ENCODE results near the gene MIPOL1.
"Not testable (repeated sequence)": the region's sequence is repeated elsewhere in the genome, so short reads cannot be mapped to it uniquely, and the experiment has no call there.

MIPOL1 gene

DNA sequence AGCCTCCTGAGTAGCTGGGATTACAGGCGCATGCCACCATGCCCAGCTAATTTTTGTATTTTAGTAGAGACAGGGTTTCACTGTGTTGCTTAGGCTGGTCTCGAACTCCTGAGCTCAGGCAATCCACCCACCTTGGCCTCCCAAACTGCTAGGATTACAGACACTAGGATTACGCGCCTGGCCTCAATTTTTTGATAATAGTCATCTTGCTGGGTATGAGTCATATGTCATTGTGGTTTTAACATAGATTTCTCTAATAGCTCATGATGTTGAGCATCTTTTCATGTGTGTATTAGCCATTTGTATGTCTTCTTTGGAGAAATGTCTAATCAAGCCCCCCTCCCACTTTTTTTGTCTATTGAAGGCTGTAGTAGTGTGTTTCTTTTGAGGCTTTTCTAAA, 38.3 kb downstream of the MIPOL1 start:
- not testable (repeated sequence) for DNase-seq

DNA sequence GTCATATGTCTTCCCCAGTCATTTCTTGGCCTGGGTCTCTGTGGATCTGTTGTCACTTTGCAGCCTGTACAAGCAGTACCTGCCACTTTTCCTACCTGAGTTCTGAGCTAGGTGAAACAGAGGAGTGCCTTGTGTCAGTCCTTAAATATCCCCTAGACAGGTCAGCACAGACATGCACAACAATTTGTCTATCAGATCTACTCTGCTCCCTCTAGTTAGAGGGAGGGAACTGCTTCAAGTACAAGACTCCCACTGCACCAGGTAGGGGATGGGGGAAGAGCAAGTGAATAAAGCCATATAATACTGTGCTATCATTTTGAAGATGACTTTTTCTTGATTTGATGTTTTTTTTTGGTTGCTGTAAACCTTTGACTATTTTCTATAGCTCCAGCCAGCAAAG, 39.4 kb downstream of the MIPOL1 start:
- no peak for DNase-seq

DNA sequence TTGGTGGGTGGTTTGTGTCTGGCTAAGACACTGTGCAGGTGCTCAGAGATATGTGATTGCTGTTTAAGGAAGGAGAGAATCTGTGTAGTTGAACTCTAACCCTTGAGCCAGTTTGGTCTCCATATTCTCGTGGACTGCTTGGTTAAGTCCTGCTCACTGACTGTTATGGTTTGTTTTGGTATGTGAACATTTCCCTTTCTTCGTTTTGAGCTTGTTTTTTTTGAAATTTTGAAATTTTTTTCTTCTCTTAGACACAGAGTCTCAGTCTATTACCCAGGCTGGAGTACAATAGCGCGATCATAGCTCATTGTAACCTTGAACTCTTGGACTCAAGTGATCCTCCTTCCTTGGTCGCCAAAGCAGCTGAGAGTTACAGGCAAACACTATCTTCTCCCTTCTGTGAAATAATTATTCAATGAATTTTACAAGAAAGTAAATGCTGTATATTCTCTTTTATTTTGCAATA, 40.0 kb downstream of the MIPOL1 start:
- DNase-seq: no peak

DNA sequence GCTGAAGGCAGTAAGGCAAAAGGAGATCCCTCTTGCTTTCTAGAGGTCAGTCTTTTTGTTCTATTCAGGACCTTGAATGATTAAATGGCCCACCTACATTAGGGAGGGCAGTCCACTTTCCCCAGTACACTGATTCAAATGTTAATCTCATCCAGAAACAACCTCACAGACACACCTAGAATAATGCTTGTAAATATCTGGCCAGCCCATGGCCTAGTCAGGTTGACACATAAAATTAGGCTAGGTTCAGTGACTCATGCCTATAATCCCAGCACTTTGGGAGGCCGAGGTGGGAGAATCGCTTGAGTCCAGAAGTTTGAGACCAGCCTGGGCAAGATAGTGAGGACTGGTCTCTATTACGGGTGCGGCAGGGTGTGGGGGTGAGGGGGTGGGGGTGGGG, 43.5 kb downstream of the MIPOL1 start:
- DNase-seq: no peak

DNA sequence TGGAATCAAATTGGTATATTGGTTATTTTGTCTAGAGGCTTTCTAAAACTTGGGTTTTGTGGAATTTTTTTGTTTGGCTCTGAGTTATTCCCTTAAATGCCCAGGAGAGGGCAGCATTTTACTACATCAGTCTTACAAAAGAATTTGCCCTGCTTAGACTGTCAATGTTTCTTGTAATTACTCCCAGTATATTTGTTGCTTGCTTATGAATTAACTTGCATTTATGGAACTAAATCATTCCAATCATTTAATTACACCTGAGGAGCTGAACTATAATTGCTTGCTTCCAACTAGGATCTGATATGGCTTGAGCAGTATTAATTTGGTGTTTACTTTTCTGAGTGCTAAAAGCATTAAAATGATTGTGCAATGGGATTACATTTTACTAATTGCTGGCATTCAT, 48.7 kb downstream of the MIPOL1 start:
- DNase-seq: no peak

DNA sequence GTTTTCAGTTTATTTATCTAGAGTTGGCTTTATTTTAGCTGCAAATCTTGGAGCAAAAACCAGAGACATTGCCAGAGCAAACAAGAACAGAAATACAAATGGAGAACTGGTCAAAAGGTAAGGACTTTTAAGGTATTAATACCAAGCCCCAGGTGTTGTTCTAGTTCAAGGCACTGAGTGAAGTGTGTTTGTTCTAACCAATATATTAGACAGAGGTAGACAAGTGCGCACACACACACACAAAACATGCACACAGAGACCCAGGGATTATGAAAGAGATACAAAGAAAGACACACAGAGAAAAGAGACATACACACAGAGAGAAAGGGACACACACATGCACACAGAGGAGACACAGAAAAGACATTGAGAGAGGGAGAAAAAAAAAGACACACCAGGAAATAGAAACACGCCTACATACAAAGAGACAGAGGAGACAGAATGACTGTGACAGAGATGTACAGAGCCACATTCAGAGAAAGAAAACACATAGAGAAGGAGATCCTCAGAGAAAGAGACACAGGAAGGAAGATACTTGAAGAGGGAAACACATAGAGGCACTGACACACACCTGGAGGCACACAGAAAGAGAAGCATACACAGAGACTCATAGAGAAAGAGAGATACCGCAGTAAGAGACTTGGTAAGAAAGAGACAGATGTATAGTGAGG, 50.2 kb downstream of the MIPOL1 start:
- DNase-seq: no peak

DNA sequence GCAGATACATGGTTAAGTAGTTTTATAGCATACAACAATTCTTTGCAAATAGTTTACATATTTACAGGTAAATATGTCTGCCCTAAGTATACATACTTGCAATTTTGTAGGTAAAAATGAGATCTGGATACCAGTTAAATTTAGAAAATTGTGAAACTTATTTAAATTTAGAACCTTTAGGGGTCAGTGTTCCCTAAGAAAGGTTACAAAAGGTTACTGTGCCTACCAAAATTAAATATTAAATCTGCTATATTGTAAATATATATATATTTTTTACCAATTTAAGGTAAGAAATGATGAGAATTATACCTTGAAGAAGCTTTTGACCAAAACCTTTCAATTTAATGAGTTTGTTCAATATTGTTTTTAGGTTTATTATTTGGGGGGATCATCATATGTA, 54.0 kb downstream of the MIPOL1 start:
- no peak for DNase-seq

DNA sequence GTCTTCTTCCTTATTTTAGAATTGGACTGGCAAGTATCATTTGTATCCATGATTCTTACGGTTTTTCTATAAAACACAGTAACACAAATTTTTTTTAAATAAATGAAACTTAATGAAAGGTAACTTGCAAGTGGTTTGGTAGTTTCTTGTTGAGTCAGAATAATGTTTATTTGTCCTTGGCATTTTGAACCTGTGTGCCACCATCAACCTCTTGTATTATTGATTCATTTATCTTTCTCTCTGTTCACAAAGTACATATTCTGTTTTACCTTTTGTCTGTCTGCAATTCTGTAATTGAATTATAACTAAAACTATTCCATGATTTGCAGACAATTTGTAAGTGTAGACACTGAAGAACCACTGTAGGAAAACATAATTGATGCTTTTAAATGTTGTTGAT, 54.7 kb downstream of the MIPOL1 start:
- DNase-seq: no peak

DNA sequence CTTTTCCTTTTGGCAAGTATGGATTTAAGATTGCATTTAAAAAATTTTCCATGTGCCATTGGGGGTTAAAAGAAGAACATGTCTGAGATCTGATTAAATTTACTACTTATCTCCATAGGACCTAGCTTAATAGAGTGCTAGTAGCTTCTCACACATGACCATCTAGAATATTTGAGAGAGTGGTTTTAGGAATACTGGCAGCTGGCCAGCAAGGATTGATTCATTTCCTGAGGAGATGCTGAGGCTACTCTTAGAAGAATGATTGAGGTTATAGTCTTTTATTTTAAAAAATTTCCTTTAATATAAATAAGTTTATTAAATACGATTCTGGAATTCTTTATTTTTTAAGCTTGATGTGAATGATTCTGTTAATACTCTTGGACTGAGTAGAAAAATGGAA, 56.2 kb downstream of the MIPOL1 start:
- DNase-seq: no peak

DNA sequence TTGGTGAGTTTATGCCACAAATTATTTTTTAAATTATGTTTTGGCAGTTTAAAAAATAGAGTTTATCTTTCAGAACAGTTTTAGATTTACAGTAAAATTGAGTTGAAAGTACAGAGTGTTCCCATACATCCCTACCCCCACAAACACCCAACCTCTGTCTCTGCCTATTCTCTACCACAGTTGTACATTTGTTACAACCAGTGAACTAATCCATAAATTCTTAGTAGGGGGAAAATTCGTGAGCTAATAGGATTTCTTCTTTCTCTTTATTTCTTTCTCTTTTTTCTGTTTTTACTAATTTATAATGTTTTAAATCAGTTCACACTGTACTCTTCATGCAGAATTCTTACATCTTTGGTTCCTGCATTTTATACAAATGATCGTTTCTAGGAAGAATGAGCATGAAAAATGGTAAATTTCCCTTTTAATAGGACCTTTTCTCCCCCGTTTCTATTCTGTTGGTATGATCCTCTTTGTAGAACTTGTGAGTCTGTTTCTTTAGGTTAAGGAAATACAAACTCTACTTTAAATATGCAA, 56.7 kb downstream of the MIPOL1 start:
- no peak for DNase-seq

DNA sequence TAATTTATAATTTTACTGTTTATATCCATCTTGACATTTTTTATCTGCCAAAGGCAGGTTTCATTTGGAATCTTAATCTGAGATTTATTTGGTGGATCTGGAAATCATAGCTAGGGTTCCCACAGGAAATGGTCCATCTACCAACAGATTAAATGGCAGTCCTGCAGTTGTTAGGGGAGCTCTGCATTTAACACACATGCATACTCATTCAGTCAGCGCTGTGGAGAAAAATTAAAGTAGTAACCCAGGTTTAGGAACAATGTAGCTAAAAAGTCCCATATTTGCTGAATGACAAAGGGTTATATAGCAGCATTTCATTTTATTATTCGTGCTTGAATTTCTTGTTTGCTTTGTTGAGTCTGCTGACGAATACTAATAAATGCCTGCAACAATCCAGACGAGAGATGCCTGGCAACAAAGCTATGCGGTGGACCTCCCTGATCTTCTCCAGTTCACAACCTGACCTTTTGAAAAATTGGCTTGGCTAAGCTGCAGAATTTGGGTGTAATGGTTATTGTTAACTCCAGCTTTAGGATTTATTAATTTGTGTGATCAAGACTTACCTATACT, 59.8 kb downstream of the MIPOL1 start:
- DNase-seq: no peak

DNA sequence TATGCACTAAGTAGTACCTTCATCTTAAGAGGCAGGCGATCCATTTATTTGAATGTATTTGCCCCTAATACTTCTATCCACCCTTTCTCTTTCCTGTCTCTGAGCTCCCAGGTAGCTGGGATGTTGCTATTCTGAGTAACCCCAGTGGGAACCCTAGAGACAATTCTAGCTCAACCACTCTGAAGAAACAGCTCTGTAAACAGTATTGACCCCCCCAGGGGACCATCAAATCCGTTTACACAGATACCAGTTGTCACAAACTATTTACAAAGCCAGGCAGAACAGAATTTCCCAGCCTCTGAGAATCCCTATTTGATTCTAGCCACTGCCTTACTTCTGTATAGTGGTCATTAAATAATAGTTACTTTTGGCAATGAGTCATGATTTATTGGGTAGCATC, 64.9 kb downstream of the MIPOL1 start:
- DNase-seq: no peak

DNA sequence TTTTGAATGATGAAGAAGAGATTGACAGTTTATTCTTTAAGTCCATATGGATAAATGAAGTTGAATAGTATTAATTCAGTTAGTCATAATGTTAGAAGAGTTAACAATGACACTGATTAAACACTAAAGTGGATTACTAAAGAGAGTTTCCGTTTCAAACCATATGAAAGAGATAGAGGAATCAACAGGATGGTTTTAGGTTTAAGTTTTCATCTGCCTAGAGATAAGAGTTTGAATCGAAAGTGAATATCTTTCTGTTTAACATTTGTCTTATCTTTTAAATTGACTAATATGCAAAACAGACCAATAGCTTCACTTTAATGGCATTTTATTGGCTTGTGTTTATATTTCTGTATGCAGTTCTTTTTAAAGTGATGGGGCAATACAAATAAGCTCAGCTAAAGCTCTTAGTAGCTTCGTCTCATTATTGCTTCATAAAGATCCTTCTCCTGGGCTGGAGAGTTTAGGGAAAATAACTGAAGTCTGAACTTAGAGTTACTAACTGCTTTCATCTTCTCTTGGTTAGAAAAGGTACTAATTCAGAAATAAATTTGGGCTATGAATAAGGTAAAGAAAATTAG, 66.0 kb downstream of the MIPOL1 start:
- no peak for DNase-seq

DNA sequence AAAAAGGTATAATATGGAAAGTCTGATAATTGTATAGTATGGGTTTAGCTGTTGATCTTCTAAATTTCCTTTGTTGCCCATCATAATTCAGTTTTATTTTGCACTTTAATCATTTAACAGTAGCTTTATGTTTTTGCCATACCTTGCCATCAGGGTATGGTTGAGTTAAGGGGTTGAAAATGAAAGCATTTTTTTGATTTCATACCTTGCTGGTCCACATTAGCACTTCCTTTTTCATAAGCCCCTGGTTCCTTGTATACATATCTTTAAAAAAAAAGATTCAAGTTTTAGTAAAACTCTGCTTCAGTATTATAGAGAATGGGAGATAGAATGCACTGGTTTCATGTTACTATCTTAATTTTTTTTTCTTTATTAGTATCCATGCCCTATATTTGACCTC, 71.1 kb downstream of the MIPOL1 start:
- no peak for DNase-seq

DNA sequence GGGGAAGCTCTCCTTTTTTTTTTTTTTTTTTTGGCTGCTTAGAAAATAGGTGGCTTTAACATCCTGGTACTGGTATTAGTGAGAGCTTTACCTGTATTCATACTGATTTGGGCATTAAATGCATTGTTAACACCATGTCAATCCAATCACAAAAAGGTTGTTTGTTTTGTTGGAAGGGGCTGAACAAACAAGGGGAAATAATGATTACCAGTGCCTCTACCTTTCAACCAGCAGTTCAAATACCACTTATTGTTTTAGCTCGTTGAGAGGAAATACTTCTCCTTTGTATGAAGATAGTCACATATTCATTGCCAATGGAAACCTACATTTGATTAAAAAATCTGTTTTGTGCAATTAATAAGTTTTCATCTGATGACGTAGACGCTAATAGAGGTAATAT, 72.9 kb downstream of the MIPOL1 start:
- no peak for DNase-seq

DNA sequence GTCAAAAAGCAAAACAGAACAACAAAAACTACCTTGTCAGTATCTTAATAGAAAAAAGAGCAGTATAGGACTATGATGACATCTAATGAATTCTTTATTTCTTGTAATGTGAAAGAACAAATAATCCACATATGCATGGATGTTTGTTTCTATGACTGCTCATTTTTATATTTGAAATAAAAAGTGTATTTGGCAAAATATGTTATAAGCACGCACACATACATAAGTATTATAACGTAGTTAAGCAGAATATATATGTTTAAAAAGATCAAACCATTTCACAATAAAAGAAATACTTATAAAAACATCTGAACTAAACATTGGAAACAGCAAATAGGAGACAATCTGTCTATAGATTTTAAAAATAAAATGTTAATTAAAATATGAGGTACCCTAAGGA, 74.8 kb downstream of the MIPOL1 start:
- no peak for DNase-seq

DNA sequence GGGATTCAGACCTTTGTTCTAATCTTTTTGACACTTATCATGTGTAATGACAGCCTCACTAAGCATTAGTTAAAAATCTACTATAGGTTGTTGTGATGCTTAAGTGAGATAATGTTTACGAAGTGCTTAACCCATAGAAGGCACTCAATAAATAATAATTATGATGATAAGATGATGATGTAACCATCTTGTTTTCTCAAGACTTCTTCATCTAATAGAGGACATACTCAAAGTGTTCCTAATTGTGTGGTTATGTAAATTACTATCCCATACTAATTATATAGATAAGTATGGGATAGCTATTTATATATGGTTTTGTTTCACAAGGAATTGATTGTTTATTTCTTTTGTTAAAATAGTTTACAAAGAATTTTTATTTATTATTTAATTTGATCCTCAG, 76.9 kb downstream of the MIPOL1 start:
- DNase-seq: no peak

DNA sequence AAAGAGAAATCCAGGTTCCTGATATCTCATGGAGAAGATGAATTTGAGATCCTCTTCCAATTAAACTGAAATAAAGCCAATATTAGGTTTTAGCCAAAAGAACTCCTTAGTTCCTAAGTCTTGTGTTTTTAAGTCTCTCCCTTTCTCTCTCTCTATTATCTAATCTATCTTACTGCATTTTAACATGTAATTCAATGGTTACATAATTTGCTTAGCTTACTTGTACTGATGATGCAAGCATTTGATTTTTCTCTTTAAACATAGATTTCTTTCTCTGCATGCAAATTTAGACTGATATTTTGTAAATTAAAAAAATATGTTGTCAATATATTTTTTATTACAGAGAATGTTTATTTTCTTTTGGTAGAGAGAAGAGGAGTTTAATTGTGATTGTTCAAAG, 78.2 kb downstream of the MIPOL1 start:
- no peak for DNase-seq

DNA sequence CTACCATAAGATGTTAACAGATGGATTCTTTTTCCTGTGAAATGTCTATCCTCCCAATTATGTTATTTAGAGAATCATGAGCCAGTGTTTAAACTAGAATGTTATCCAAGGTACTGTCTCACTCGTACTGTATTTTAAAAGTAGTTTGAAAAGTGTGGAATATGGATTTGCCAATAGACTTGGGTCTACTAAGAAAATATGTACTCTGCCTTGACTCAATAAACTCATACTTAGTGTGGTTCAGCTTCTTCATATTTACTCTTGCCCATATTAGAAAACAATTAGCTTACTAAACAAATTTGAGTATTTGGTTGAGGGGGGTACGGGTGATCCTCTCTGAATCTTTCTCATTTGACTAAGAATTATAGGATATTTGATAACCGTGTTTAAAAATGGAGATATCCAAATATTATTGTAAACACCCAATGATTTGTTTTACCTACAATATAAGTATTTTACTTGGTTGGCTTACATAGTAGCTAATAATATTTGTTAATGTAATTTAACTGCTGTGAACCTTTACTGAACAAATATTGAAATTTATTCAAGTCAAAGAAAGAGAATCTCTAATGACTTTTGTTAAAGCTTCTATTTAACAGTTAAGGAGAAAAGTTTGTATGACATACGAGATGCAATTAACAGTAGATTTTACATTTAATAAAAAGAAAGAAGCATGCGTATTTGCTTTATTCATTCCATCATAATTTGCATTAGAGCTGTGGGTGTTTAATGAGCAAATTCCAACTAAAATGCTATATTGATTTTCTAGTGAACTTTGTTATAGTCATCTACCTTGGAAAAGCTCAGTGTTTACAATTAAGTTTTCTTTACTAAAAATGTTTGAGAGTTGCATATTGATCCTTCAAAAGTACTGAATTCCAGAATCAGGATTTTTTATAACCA, 81.2 kb downstream of the MIPOL1 start:
- no peak for DNase-seq

DNA sequence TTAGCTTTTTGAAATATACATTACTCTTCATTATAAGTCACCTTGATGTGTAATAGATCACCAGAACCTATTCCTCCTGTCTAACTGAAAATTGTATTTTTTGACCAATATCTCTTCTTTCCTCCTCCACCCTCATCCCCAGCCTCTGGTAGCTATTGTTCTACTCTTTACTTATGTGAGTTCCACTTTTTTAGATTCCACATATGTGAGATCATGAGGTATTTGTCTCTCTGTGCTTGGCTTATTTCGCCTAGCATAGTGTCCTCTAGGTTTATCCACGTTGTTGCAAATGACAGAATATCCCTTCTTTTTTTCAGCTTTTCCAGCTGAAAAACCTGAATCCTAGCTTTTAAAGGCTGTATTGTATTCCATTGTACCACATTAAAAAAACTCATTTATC, 82.1 kb downstream of the MIPOL1 start:
- no peak for DNase-seq

DNA sequence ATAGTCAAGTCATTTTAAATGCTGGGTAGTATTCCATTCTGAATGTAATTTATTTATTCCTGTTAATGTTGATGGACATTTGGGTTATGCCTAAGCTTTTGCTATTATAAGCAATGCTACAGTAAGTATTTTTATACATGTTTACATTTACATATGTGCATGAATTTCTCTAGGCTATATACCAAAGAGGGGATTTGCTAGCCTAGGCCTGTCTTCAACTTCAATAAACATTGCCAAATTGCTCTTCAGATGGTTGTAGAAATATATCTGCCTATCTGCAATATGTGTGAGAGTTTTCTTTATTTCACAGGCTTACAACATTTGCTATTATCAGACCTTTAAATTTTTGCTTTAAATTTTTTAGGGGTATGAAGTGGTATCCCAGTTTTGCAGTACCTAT, 87.0 kb downstream of the MIPOL1 start:
- DNase-seq: no peak

DNA sequence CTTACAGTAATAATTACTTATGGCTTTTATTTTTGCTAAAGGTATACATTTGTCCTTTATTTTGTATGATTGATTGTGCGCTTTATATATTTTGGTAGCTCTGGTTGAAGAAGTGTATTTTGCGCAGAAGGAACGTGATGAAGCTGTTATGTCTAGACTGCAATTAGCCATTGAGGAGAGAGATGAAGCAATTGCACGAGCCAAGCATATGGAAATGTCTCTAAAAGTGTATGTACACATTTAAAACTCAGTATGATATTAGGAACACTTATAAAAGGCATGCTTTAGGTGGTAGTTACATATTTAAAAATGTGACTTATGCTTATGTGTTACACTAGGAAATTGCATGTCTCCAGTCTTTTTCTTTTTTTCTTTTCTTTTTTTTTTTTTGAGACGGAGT, 87.5 kb downstream of the MIPOL1 start:
- DNase-seq: no peak

DNA sequence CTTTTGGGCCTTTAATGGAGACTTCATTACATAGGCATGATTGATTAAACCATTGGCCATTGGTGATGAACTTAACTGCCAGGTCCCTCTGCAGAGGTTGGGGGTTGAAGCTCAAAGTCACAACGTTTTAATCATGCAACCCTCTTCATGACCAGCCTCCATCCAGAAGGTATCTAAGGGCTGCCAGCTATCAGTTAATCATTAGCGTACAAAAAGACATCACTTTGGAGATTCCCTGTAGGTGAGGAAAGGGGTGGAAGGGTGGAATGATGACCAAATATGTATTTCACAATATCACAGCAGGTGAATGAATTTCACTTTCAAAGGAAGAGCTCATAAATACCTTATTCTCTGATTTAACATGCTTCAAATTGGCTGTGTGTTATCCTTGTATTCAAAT, 92.0 kb downstream of the MIPOL1 start:
- DNase-seq: no peak

DNA sequence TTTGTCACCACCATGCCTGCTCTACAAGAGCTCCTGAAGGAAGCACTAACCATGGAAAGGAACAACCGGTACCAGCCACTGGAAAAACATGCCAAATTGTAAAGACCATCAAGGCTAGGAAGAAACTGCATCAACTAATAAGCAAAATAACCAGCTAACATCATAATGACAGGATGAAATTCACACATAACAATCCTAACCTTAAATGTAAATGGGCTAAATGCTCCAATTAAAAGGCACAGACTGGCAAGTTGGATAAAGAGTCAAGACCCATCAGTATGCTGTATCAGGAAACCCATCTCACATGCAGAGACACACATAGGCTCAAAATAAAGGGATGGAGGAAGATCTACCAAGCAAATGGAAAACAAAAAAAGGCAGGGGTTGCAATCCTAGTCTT, 97.5 kb downstream of the MIPOL1 start:
- DNase-seq: not testable (repeated sequence)
